Lower lobe of right lung (tissue), 2 donors: ENCODE data around the gene PDGFRA. TPM values are rescaled to one million over a fixed set of nuclear protein-coding genes. Genes with fewer than 3 reads are reported as not detected.
"Not testable (repeated sequence)": the region's sequence is repeated elsewhere in the genome, so short reads cannot be mapped to it uniquely, and the experiment has no call there.

Experiments used
- ATAC-seq, 2 donors: fragments of 200-7000 bp; cut with Tn5 transposase; one replicate each; pipeline ENCODE4 v1.9.1; 2020 to 2022; ENCODE audit warnings: mild to moderate bottlenecking in 2 of 2, moderate library complexity in 2 of 2
- DNase-seq: peaks from one replicate; pipeline ENCODE4 v3.0.0-alpha.2; 2020
- H3K27ac ChIP-seq: fragments of 200-600 bp; one replicate; pipeline ENCODE4 v1.8.0; 2022
- H3K27me3 ChIP-seq: fragments of 200-600 bp; one replicate; pipeline ENCODE4 v1.8.0; 2022; ENCODE audit warnings: low read depth
- H3K36me3 ChIP-seq: fragments of 200-600 bp; one replicate; pipeline ENCODE4 v1.8.0; 2022; ENCODE audit warnings: mild to moderate bottlenecking
- H3K4me1 ChIP-seq: fragments of 200-600 bp; one replicate; pipeline ENCODE4 v1.8.0; 2022
- H3K4me3 ChIP-seq: fragments of 200-600 bp; one replicate; pipeline ENCODE4 v1.8.0; 2022; ENCODE audit warnings: mild to moderate bottlenecking
- H3K9me3 ChIP-seq: fragments of 200-600 bp; one replicate; pipeline ENCODE4 v1.8.0; 2022
- CTCF ChIP-seq: fragments of 200-600 bp; IDR thresholded peaks from one replicate; pipeline ENCODE4 v1.8.0; 2022; ENCODE audit warnings: antibody characterized with exemption, mild to moderate bottlenecking
- intact Hi-C: fragments of 100-400 bp; cut with DNase I; formaldehyde crosslinking; loops from one replicate; pipeline ENCODE4 v1.11.0; 2022
- total RNA-seq: library from RNA; stranded (reverse); fragmentation: NEBNext Ultra II Directional; extraction: Animal tissue kit (Norgen Biotek cat#: 25700); gene quantifications from one replicate; pipeline ENCODE4 v1.2.1, GENCODE V29; 2021
- donor health status: DM: no; HTN: yes; CAD: no; lungs with severe emphysema.

The PDGFRA gene
- total RNA-seq, 1 donor from 2014 or later, result 69.5 TPM

GRCh38 chr4:54320826-54321685, 92.0 kb downstream of the PDGFRA start:
- intact Hi-C loops, result loop anchor here (5.0 kb wide), 1 partner anchor 121 kb away; no protein-coding TSS in a partner anchor
- Histone ChIP-seq H3K4me3 (no peak overlapping the region), H3K4me1 (no peaks in the 10 kb centered on the region), H3K9me3 (no peaks in the 10 kb centered on the region), H3K27me3 (no peaks in the 10 kb centered on the region), H3K27ac (no peak overlapping the region), H3K36me3 (no peaks in the 10 kb centered on the region)
- DNase-seq (no peak), ATAC-seq (no peak)
- no peak for TF ChIP-seq CTCF

GRCh38 chr4:54322818-54323417, 93.8 kb downstream of the PDGFRA start:
- ATAC-seq, result peak; percentile 80 to 81
- peak; percentile 81 for TF ChIP-seq CTCF

GRCh38 chr4:54330896-54331295, 101.8 kb downstream of the PDGFRA start:
- H3K36me3 ChIP-seq, result no peaks in the 10 kb centered on the region
- no peak overlapping the region for H3K4me3 ChIP-seq
- no peak for TF ChIP-seq CTCF
- H3K4me1 ChIP-seq, result no peaks in the 10 kb centered on the region
- H3K27ac ChIP-seq, result no peak overlapping the region
- H3K9me3 ChIP-seq, result no peaks in the 10 kb centered on the region
- no peak for DNase-seq
- H3K27me3 ChIP-seq, result no peaks in the 10 kb centered on the region
- no peak for ATAC-seq
- intact Hi-C loops, result no loop called here

More at GRCh38 chr4:54322818-54323417, 93.8 kb downstream of the PDGFRA start:
- peak; percentile 64 for DNase-seq
- Histone ChIP-seq H3K4me1 (no peaks in the 10 kb centered on the region), H3K27me3 (no peaks in the 10 kb centered on the region), H3K4me3 (no peak overlapping the region), H3K27ac (no peak overlapping the region), H3K9me3 (no peaks in the 10 kb centered on the region), H3K36me3 (no peaks in the 10 kb centered on the region)
- intact Hi-C loops, result loop anchor here (5.0 kb wide), 1 partner anchor 119 kb away; no protein-coding TSS in a partner anchor

GRCh38 chr4:54332542-54332941, 103.4 kb downstream of the PDGFRA start:
- DNase-seq (no peak), ATAC-seq (no peak)
- intact Hi-C loops, result no loop called here
- no peak for TF ChIP-seq CTCF
- no peaks in the 10 kb centered on the region for H3K36me3 ChIP-seq
- no peak overlapping the region for H3K4me3 ChIP-seq
- H3K9me3 ChIP-seq, result no peaks in the 10 kb centered on the region
- H3K27ac ChIP-seq, result no peak overlapping the region
- H3K4me1 ChIP-seq, result no peaks in the 10 kb centered on the region
- H3K27me3 ChIP-seq, result no peaks in the 10 kb centered on the region

GRCh38 chr4:54333657-54334056, 104.6 kb downstream of the PDGFRA start:
- Histone ChIP-seq H3K27me3 (no peaks in the 10 kb centered on the region), H3K4me1 (no peaks in the 10 kb centered on the region), H3K4me3 (no peak overlapping the region), H3K27ac (no peak overlapping the region), H3K36me3 (no peaks in the 10 kb centered on the region), H3K9me3 (no peaks in the 10 kb centered on the region)
- no peak for ATAC-seq
- TF ChIP-seq CTCF, result no peak
- DNase-seq, result no peak
- intact Hi-C loops, result no loop called here

- intact Hi-C loops, H3K4me1 ChIP-seq, H3K4me3 ChIP-seq, H3K27me3 ChIP-seq, DNase-seq, H3K9me3 ChIP-seq, H3K27ac ChIP-seq, H3K36me3 ChIP-seq, ATAC-seq: not testable (repeated sequence)
Measured at GRCh38 chr4:54334769-54335168, 105.7 kb downstream of the PDGFRA start.
